Activated naive CD4-positive, alpha-beta T cell treated with anti-CD3 and anti-CD28 coated beads, Interleukin-2, amount 10 ng/mL, durations not matched to agents 7 days and 5 days (primary cell): Measurements from ENCODE around the gene SPDYC.

Experiments used
- CTCF ChIA-PET: fragments of 350-600 bp; sonication (Branson Sonifier 250); formaldehyde crosslinking; loops from one replicate; lab custom pipeline; 2021; ENCODE audit warnings: antibody characterized with exemption; lab: Charles Lee
- DNase-seq: peaks from one replicate; pipeline ENCODE4 v3.0.0-alpha.2; 2020
- H3K27ac Mint-ChIP-seq: one replicate; pipeline ENCODE4 v1.8.0; 2021; ENCODE audit warnings: mild to moderate bottlenecking, moderate library complexity, mixed read lengths
- H3K27me3 Mint-ChIP-seq: one replicate; pipeline ENCODE4 v1.8.0; 2021; ENCODE audit warnings: mild to moderate bottlenecking, mixed read lengths
- H3K36me3 Mint-ChIP-seq: one replicate; pipeline ENCODE4 v1.8.0; 2021; ENCODE audit warnings: mixed read lengths
- H3K4me1 Mint-ChIP-seq: one replicate; pipeline ENCODE4 v1.8.0; 2021; ENCODE audit warnings: mixed read lengths
- H3K4me3 Mint-ChIP-seq: one replicate; pipeline ENCODE4 v1.8.0; 2021; ENCODE audit warnings: mild to moderate bottlenecking, moderate library complexity, mixed read lengths
- H3K9me3 Mint-ChIP-seq: one replicate; pipeline ENCODE4 v1.8.0; 2021; ENCODE audit warnings: mixed read lengths

Gene SPDYC

DNA sequence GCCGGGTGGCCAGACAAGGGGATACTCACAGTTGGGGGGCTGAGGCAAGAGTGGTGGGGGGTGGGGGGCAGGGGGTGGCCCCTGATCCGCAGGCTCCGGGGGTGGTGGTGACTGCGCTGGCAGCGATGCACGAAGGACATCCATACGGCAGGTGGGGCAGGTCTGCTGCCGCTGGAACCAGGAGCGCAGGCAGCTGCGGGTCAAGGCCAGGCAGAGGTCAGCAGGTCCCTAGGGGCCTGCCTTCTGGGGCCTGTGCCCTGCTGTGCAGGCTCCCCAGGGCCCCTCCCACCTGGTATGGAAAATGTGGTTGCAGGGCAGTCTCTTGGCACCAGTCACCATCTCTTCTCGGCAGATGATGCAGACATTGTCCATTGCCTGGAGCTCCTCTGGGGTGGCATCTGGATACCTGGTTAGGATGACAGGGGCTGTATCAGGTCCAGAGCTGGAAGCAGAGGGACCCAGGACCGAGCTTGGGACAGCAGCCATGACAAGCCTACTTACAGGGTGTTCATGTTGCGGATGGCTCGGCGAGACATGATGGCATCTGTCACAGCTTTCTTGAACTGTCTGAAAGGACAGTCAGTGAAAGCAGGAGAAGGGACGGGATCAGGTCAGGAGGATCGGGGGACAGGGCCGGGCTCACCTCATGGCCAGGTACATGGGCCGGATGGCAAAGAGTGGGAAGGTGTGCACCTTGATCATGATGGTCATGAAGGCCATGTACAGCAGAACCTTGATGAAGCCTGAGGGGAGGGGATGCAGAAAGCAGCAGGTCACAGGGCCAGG lies 39.2 kb upstream of the SPDYC start:
- no peaks in the 10 kb centered on the region for H3K27me3 Mint-ChIP-seq
- CTCF ChIA-PET: interaction anchor here (0.7 kb wide), 1 partner anchor 379 kb away, joined by 3 read pairs; no protein-coding TSS in a partner anchor
- peak overlapping the region; percentile 15 for H3K4me3 Mint-ChIP-seq
- H3K27ac Mint-ChIP-seq: no peak overlapping the region
- H3K36me3 Mint-ChIP-seq: peaks cover 37% of the 10 kb centered on the region
- H3K9me3 Mint-ChIP-seq: no peaks in the 10 kb centered on the region
- no peak for DNase-seq
- H3K4me1 Mint-ChIP-seq: peaks cover 28% of the 10 kb centered on the region

DNA sequence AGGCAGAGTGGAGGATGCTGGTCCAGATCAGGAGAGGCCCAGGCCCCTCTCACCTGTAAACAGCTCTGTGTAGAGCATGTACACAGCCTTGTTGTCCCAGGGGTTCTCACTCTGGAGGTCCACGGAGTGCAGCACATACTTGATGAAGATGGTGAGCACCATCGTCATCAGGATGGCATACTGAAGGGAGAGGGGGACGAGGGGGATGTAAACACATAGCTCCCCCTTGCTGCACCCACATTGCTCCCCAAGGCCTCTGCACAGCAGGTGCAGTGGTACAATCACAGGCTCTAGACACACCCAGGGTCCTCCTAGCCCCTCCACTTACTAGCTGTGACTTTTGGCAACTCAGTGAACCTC lies 38.6 kb upstream of the SPDYC start:
- Mint-ChIP-seq H3K4me3 (peak overlapping the region; percentile 15), H3K4me1 (peaks cover 34% of the 10 kb centered on the region), H3K27me3 (no peaks in the 10 kb centered on the region), H3K27ac (no peak overlapping the region), H3K36me3 (peaks cover 35% of the 10 kb centered on the region), H3K9me3 (no peaks in the 10 kb centered on the region)
- CTCF ChIA-PET: interaction anchor here (0.7 kb wide), 1 partner anchor 378 kb away, joined by 3 read pairs; no protein-coding TSS in a partner anchor
- DNase-seq: no peak

DNA sequence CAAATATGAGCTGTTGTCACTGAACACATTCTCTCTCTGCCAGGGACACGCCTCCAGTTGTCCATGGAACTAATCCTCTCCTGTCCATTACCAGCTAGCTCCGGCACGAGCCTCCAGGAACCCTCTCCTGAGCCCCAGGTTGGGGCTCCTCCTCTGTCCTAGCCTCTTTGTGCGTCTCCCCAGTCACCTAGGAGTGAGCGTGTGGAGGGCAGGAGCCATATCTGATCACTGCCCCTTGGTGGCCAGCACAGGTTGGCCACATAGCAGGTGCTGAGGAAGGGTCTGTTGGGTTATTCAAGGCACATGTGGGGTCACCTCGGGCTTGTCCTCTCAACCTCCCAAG lies 38.2 kb upstream of the SPDYC start:
- peaks cover 37% of the 10 kb centered on the region for H3K4me1 Mint-ChIP-seq
- no peak overlapping the region for H3K27ac Mint-ChIP-seq
- no peak for DNase-seq
- CTCF ChIA-PET: interaction anchor here (0.7 kb wide), 1 partner anchor 378 kb away, joined by 3 read pairs; no protein-coding TSS in a partner anchor
- no peaks in the 10 kb centered on the region for H3K27me3 Mint-ChIP-seq
- peak overlapping the region; percentile 10 for H3K4me3 Mint-ChIP-seq
- peaks cover 31% of the 10 kb centered on the region for H3K36me3 Mint-ChIP-seq
- H3K9me3 Mint-ChIP-seq: no peaks in the 10 kb centered on the region

DNA sequence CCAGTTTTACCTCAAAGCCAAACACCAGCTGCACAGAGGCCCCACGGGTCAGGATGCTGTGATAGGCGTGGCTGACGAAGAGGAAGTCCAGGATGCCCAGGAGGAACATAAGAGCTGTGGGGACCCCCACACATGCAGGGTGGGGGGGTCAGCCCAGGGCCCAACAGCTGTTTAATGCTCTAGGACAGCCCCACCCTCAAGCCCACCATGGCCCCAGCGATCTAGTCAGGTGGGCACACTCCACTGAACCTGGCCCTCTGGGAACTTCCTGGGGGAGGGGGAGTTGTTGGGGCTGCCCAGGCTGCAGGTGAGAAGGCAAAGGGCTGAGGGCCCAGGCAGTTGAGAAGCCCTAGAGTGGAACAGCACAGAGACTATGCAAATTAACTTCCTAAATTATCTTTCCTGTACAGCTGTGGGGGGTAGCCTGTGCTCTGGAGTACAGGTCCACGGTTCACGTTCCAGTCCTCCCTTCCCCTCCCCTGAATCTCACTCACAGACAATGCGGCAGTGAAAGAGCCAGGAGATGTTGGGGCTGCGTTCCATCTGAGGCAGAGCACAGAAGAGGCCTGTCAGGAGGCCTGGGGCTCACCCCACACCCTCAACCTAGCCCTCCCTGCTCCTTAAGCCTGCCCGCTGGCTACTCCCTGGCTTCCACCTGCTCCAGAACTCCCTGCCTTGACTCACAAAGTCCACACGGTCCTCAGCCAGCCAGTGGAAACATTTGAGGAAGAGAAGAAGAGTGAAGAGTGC lies 37.6 kb upstream of the SPDYC start:
- no peaks in the 10 kb centered on the region for H3K9me3 Mint-ChIP-seq
- H3K4me3 Mint-ChIP-seq: peak overlapping the region; percentile 99
- CTCF ChIA-PET: no interaction called here
- H3K36me3 Mint-ChIP-seq: peaks cover 27% of the 10 kb centered on the region
- peak overlapping the region; percentile 100 for H3K27ac Mint-ChIP-seq
- no peaks in the 10 kb centered on the region for H3K27me3 Mint-ChIP-seq
- H3K4me1 Mint-ChIP-seq: peaks cover 40% of the 10 kb centered on the region
- no peak for DNase-seq

DNA sequence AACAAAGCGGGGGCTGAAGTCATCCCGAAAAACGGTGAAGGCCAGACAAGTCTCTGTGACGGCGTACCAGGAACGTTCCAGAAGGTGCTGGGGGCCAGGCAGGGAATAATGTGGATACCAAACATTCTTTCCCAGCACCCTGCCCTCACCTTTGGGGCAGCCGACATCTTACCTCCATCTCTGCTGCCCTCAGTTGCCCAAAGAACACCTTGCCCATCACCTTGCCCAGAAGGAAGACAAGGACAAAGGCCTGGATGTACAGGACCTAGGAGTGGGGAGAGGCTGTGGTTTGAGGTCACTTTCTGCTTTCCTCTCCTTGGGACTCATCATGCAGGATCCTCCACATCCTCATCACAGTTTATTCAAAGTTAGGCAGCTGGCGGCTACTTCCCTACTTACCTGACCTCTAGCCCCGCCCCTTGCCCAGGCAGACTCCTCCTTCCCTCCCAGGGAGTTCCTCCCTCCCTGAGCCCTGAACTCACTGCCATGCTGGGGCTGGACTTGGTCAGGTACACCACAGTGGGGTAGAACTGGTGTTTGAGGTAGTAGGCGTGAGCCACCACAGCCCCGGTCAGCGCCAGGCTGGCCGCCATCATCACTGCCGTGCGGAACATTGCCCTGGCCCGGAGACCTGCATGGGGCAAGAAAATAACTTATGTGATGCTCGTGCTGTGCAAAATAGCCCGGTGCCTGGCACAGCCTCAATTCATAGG lies 36.9 kb upstream of the SPDYC start:
- no peaks in the 10 kb centered on the region for H3K9me3 Mint-ChIP-seq
- peaks cover 23% of the 10 kb centered on the region for H3K36me3 Mint-ChIP-seq
- peaks cover 42% of the 10 kb centered on the region for H3K4me1 Mint-ChIP-seq
- CTCF ChIA-PET: interaction anchor here (3.3 kb wide), 1 partner anchor 12 kb away, joined by 9 read pairs; the partner anchor contains the start of genes FAU and MRPL49
- DNase-seq: peak; percentile 81
- peak overlapping the region; percentile 100 for H3K27ac Mint-ChIP-seq
- H3K4me3 Mint-ChIP-seq: peak overlapping the region; percentile 99
- H3K27me3 Mint-ChIP-seq: no peaks in the 10 kb centered on the region

DNA sequence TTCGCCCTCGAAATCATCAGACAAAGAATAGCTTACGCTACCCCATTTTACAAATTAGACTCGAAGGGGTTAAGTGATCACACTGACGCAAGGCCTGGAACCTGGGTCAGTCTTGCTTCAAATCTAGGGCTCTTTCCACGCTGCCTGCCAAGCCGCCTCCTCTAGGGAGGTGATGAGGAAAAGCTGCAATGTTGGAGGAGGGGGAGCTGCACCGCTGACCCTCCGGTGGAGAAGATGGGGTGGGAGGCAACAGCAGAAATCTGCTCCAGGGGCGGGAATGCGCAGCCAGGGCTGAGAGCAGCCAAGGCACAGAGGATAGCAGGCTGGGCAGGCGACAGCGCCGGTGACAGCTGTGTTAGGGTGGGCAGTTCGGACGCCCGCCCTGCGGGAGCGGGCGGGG lies 36.3 kb upstream of the SPDYC start:
- Mint-ChIP-seq H3K4me3 (peak overlapping the region; percentile 99), H3K36me3 (peaks cover 23% of the 10 kb centered on the region), H3K27me3 (no peaks in the 10 kb centered on the region), H3K9me3 (no peaks in the 10 kb centered on the region), H3K27ac (peak overlapping the region; percentile 100), H3K4me1 (peaks cover 42% of the 10 kb centered on the region)
- peak; percentile 41 for DNase-seq
- CTCF ChIA-PET: interaction anchor here (3.3 kb wide), 1 partner anchor 12 kb away, joined by 9 read pairs; the partner anchor contains the start of genes FAU and MRPL49

DNA sequence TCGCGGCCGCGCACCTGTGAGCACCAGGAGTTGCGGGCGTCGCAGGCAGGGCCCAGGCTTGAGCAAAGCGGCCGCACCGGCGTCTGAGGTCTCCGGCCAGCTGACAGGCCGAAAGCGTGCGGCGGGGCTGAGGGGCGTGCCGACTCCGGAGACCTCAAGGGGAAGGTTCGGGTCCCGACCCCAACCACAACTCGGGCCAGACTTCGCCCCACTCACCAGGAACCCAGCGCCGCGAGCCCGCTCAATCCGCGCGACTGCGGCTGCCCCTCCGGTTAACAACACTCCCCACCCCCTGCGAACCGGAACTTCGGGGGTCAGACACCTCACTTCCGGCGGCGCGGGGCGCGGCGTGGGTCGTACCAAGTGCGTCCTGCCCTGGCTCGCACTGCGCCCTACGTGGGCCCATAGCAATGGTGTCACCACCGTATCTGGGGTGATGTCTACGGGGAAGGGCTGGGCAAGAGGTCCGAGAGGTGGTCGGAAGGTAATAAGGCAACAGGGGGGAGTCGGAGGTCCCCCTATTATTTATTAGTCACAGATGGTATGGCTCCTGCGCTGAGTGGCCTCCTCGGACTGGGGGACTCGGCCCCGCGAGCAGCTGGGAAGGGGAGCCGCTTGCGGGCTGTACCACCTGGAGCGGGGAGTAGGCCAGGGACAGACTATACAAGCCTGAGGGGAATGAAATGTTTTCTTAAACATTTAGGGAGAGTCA lies 35.6 kb upstream of the SPDYC start, which contains the start of gene SYVN1:
TSS of gene SYVN1 (minus strand) at position 280 of the 712 bp plus-strand sequence. CDS start 918 bp downstream, outside the sequence.
- CTCF ChIA-PET: interaction anchor here (1.3 to 3.3 kb wide), 2 partner anchors 13 to 22 kb away, joined by 3 to 9 read pairs; partner anchors contain the start of genes FAU and MRPL49
- Mint-ChIP-seq H3K4me3 (peak within 1 kb of the TSS; percentile 99), H3K27ac (peak within 1 kb of the TSS; percentile 100), H3K27me3 (no peaks in the 10 kb centered on the region), H3K4me1 (peaks cover 42% of the 10 kb centered on the region), H3K9me3 (no peaks in the 10 kb centered on the region), H3K36me3 (peaks cover 23% of the 10 kb centered on the region)
- DNase-seq: peak; percentile 95

DNA sequence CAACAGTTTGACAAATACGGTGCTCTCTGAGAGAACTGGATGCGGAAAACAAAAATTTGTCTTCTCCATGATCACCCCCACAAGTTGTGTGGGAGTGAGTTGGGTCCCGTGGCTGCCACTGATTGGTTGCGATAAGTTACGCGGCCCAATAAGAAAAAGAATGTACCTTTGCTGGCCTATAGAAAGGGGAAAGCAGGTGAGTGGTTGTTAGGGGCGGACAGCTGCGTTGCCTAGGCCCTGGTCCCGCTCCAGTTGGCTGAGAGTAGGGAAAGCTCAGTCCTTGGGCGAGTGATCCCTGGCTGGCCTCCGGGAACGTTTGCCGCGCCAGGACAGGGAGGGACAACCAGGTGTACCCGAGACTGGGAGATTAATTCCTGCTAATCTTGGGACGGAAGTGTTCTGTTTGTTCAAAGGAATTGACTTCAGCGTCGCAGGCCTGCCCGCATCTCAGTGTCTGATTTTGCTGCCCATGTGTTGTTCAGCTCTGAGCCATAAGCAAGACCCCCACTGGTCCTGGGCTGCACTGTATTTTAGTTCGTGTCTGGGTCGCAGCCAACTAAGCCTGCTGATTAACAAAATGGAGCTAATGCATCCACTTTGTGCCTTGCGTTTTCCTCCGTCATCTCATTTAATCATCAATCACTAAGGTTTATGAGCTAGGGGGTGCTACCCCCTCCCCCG lies 34.9 kb upstream of the SPDYC start:
- DNase-seq: peak; percentile 93
- CTCF ChIA-PET: interaction anchor here (0.9 to 3.3 kb wide), 4 partner anchors 14 to 197 kb away, joined by 3 to 9 read pairs (median 6); partner anchors contain the start of genes FAU and MRPL49
- Mint-ChIP-seq H3K4me1 (peaks cover 42% of the 10 kb centered on the region), H3K27me3 (no peaks in the 10 kb centered on the region), H3K4me3 (peak overlapping the region; percentile 99), H3K9me3 (no peaks in the 10 kb centered on the region), H3K27ac (peak overlapping the region; percentile 100), H3K36me3 (peaks cover 22% of the 10 kb centered on the region)

DNA sequence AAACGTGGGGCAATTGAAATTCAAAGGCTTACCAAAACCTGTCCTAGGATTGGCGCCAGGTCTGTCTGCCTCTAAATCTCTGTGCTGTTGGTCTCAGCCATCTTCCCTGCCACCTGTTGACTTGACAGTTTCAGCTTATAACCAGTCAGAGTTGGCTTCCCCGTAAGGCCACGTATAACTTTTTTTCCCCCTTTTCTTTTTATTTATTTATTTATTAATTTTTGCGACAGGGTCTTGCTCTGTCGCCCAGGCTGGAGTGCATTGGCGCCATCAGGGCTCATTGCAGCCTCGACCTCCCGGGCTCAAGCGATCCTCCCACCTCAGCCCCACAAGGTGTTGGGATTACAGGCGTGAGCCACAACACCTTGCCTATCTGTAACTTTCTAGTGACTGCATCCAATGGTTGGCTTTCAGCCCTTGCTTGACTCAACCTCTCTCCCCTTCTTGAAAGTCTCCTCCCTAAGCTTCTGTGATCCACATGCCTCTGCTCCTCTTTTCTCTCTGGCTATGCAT lies 34.3 kb upstream of the SPDYC start:
- Mint-ChIP-seq H3K36me3 (peaks cover 18% of the 10 kb centered on the region), H3K9me3 (no peaks in the 10 kb centered on the region), H3K4me1 (peaks cover 42% of the 10 kb centered on the region), H3K27ac (peak overlapping the region; percentile 100), H3K27me3 (no peaks in the 10 kb centered on the region), H3K4me3 (peak overlapping the region; percentile 99)
- CTCF ChIA-PET: interaction anchor here (0.9 to 3.3 kb wide), 4 partner anchors 14 to 196 kb away, joined by 4 to 9 read pairs (median 7); partner anchors contain the start of genes FAU and MRPL49
- no peak for DNase-seq

DNA sequence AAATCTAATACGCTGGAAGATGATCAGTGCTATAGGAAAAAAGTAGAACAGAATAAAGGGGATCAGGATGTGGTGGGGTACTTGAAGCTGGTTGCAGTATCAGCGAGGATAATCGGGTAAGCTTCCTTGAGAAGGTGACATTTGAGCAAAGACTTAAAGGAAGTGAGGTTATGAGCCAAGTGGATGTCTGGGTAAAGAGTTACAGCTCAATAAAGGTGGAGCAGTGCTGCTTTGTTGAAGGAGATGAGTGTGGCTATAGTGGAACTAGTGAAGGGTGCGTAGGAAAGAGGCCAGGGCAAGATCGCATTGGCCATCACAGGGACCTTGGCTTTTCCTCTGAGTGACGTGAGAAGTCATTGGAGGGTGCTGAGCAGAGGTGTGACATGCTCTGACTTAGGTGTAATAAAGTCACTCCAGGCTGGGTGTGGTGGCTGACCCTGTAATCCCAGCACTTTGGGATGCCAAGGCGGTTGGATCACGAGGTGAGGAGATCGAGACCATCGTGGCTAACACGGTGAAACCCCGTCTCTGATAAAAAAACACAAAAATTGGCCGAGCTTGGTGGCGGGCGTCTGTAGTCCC lies 33.4 kb upstream of the SPDYC start:
- Mint-ChIP-seq H3K27ac (peak overlapping the region; percentile 64), H3K36me3 (peaks cover 11% of the 10 kb centered on the region), H3K4me1 (peaks cover 37% of the 10 kb centered on the region), H3K27me3 (peaks cover 4% of the 10 kb centered on the region), H3K4me3 (peak overlapping the region; percentile 64), H3K9me3 (no peaks in the 10 kb centered on the region)
- DNase-seq: no peak
- CTCF ChIA-PET: interaction anchor here (0.8 to 3.3 kb wide), 5 partner anchors 12 to 192 kb away, joined by 3 to 9 read pairs (median 3); partner anchors contain the start of genes FAU and MRPL49

DNA sequence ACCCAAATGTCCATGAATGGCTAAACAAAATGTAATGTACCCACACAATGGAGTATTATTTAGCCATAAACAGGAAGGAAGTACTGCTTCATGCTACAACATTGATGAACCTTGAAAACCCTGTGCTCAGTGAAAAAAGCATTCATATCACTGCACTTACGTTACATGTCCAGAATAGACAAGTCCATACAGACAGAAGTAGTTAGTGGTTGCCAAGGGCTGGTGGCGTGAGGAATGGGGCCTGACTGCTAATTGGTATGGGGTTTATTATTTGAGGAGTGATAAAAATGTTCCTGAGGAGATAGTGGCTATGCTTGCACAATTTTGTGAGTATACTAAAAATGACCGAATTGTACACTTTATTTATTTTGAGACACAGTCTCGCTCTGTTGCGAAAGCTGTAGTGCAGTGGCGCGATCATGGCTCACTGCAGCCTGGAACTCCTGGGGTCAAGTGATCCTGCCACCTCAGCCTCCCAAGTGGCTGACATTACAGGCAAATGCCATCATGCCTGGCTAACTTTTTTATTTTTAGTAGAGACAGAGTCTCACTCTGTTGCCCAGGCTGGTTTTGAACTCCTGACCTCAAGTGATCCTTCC lies 28.0 kb upstream of the SPDYC start:
- Mint-ChIP-seq H3K27me3 (peaks cover 31% of the 10 kb centered on the region), H3K36me3 (no peaks in the 10 kb centered on the region), H3K9me3 (no peaks in the 10 kb centered on the region), H3K4me3 (no peak overlapping the region), H3K4me1 (peaks cover 5% of the 10 kb centered on the region), H3K27ac (no peak overlapping the region)
- DNase-seq: no peak
- CTCF ChIA-PET: no interaction called here
